PC-9 (cell line): ENCODE results near the gene ENPP4. TPM values are rescaled to one million over a fixed set of nuclear protein-coding genes. Genes with fewer than 3 reads are reported as not detected.

ENCODE experiments used
- BruUV-seq: library from RNA; stranded (reverse); fragments of 400-500 nt; replicated peaks from 2 replicates; lab custom pipeline; 2021; lab: Mats Ljungman, UMichigan
- CTCF ChIA-PET: fragments of 300-600 bp; sonication (Branson Sonifier 250); formaldehyde crosslinking; loops from one replicate; lab custom pipeline; 2022; ENCODE audit warnings: antibody characterized with exemption; lab: Charles Lee
- POLR2A ChIA-PET: fragments of 300-600 bp; sonication (Branson Sonifier 250); formaldehyde crosslinking; loops from one replicate; lab custom pipeline; 2022; ENCODE audit warnings: antibody characterized with exemption; ENCODE audit not compliant: unreplicated experiment; lab: Charles Lee
- DNase-seq, 2 experiments: peaks; one replicate each; pipeline versions ENCODE4 v3.0.0 to v3.0.0-alpha.2; 2015 to 2022; ENCODE audit warnings: mixed read lengths in 1 of 2
- H2AFZ ChIP-seq: fragments of 200-600 bp; sonication (generic); 2 replicates; pipeline ENCODE4 v1.8.1; 2017; ENCODE audit warnings: antibody characterized with exemption
- H3F3A ChIP-seq: fragments of 200-600 bp; sonication (generic); 2 replicates; pipeline ENCODE4 v1.8.1; 2017; ENCODE audit warnings: antibody characterized with exemption, mild to moderate bottlenecking, low read depth; ENCODE audit not compliant: insufficient read depth
- H3K27ac ChIP-seq: fragments of 200-600 bp; sonication (generic); 2 replicates; pipeline ENCODE4 v1.6.1; 2016; ENCODE audit warnings: mixed run types
- H3K27me3 ChIP-seq: fragments of 200-600 bp; sonication (generic); 2 replicates; pipeline ENCODE4 v1.6.1; 2016; ENCODE audit warnings: low read depth, mixed run types; ENCODE audit not compliant: insufficient read depth
- H3K36me3 ChIP-seq: fragments of 200-600 bp; sonication (generic); 2 replicates; pipeline ENCODE4 v1.6.1; 2016; ENCODE audit warnings: low read depth, mixed run types
- H3K4me1 ChIP-seq: fragments of 200-600 bp; sonication (generic); replicated peaks from 2 replicates; pipeline ENCODE4 v1.6.1; 2016; ENCODE audit warnings: mixed run types; ENCODE audit not compliant: insufficient read depth
- H3K4me2 ChIP-seq: fragments of 200-600 bp; sonication (generic); 2 replicates; pipeline ENCODE4 v1.6.1; 2017; ENCODE audit warnings: mixed run types
- H3K4me3 ChIP-seq: fragments of 200-600 bp; sonication (generic); 2 replicates; pipeline ENCODE4 v1.6.1; 2016; ENCODE audit warnings: mixed run types
- H3K79me2 ChIP-seq: fragments of 200-600 bp; sonication (generic); 2 replicates; pipeline ENCODE4 v1.6.1; 2017; ENCODE audit warnings: low read depth, mixed run types
- H3K9me2 ChIP-seq: fragments of 200-600 bp; sonication (generic); 2 replicates; pipeline ENCODE4 v1.8.1; 2017; ENCODE audit warnings: mild to moderate bottlenecking; ENCODE audit not compliant: insufficient read depth
- H3K9me3 ChIP-seq: fragments of 200-600 bp; sonication (generic); 2 replicates; pipeline ENCODE4 v1.8.1; 2016; ENCODE audit warnings: low read depth; ENCODE audit not compliant: insufficient read depth
- H4K20me1 ChIP-seq: fragments of 200-600 bp; sonication (generic); 2 replicates; pipeline ENCODE4 v1.8.1; 2017; ENCODE audit not compliant: insufficient read depth
- CTCF ChIP-seq: fragments of 200-600 bp; sonication (generic); conservative IDR thresholded peaks from 2 replicates; pipeline ENCODE4 v1.6.1; 2017; ENCODE audit warnings: mixed run types, antibody characterized with exemption, mild to moderate bottlenecking, moderate library complexity
- EZH2 ChIP-seq: fragments of 200-600 bp; sonication (generic); IDR thresholded peaks from 2 replicates; pipeline ENCODE4 v1.8.0; 2017; ENCODE audit warnings: antibody characterized with exemption, low read depth
- intact Hi-C: fragments of 100-400 bp; cut with micrococcal nuclease; formaldehyde crosslinking; loops from one replicate; pipeline ENCODE4 v1.10.0; 2022; ENCODE audit not compliant: unreplicated experiment
- total RNA-seq: library from RNA; stranded (reverse); gene quantifications from 2 replicates; pipeline ENCODE4 v1.2.3, GENCODE V29; 2021

The ENPP4 gene
- total RNA-seq, 1 experiment from 2014 or later = 7.1 TPM

GRCh38 chr6:46134216-46134615, 4.4 kb downstream of the ENPP4 start:
- H2AFZ ChIP-seq = no peak overlapping the region
- no peaks in the 10 kb centered on the region for H3F3A ChIP-seq
- POLR2A ChIA-PET = no interaction called here
- TF ChIP-seq CTCF (no peak), EZH2 (no peak)
- H3K4me2 ChIP-seq = no peak overlapping the region
- no peaks in the 10 kb centered on the region for H3K79me2 ChIP-seq
- no peaks in the 10 kb centered on the region for H4K20me1 ChIP-seq
- H3K4me3 ChIP-seq = no peak overlapping the region
- no peaks in the 10 kb centered on the region for H3K27me3 ChIP-seq
- no peaks in the 10 kb centered on the region; the same call in 1 of the 2 replicates for H3K4me1 ChIP-seq
- CTCF ChIA-PET = no interaction called here
- no peak for DNase-seq
- BruUV-seq = no TSS peak
- no peak overlapping the region for H3K27ac ChIP-seq
- intact Hi-C loops = no loop called here
- no peaks in the 10 kb centered on the region for H3K9me3 ChIP-seq
- no peaks in the 10 kb centered on the region for H3K9me2 ChIP-seq
- H3K36me3 ChIP-seq = no peaks in the 10 kb centered on the region

- H2AFZ ChIP-seq = no peak overlapping the region
- no peaks in the 10 kb centered on the region for H3K36me3 ChIP-seq
- no peaks in the 10 kb centered on the region for H3K9me3 ChIP-seq
- intact Hi-C loops = no loop called here
- no peak overlapping the region for H3K27ac ChIP-seq
- H3K27me3 ChIP-seq = no peaks in the 10 kb centered on the region
- H3K79me2 ChIP-seq = no peaks in the 10 kb centered on the region
- H4K20me1 ChIP-seq = no peaks in the 10 kb centered on the region
- no TSS peak for BruUV-seq
- no peaks in the 10 kb centered on the region; the same call in 1 of the 2 replicates for H3K4me1 ChIP-seq
- TF ChIP-seq EZH2 = no peak
- no peak for TF ChIP-seq CTCF
- no peak for DNase-seq
- no peak overlapping the region for H3K4me2 ChIP-seq
- H3K4me3 ChIP-seq = no peak overlapping the region
- H3F3A ChIP-seq = no peaks in the 10 kb centered on the region
- ChIA-PET CTCF (no interaction called here), POLR2A (no interaction called here)
- H3K9me2 ChIP-seq = no peaks in the 10 kb centered on the region
These were observed 5.4 kb downstream of the ENPP4 start for GRCh38 chr6:46135176-46135575.

- BruUV-seq = no TSS peak
- H3K27ac ChIP-seq = no peak overlapping the region
- TF ChIP-seq EZH2 (no peak), CTCF (no peak)
- ChIA-PET POLR2A (no interaction called here), CTCF (no interaction called here)
- no peaks in the 10 kb centered on the region for H3K36me3 ChIP-seq
- no peaks in the 10 kb centered on the region for H3K79me2 ChIP-seq
- DNase-seq = no peak
- H4K20me1 ChIP-seq = no peaks in the 10 kb centered on the region
- H2AFZ ChIP-seq = no peak overlapping the region
- H3K4me3 ChIP-seq = no peak overlapping the region
- no peaks in the 10 kb centered on the region for H3K9me3 ChIP-seq
- no peaks in the 10 kb centered on the region for H3K4me1 ChIP-seq
- H3K9me2 ChIP-seq = no peaks in the 10 kb centered on the region
- H3K27me3 ChIP-seq = no peaks in the 10 kb centered on the region
- no peak overlapping the region for H3K4me2 ChIP-seq
- H3F3A ChIP-seq = no peaks in the 10 kb centered on the region
- intact Hi-C loops = no loop called here
These were observed 7.0 kb downstream of the ENPP4 start for GRCh38 chr6:46136831-46137230.
